Lung microvascular endothelial cell (primary cell): ENCODE data around the gene HIGD1A. TPM values are rescaled to one million over a fixed set of nuclear protein-coding genes. Genes with fewer than 3 reads are reported as not detected.
A peak's percentile ranks its signal among the peaks of the same experiment; 100 is the strongest.

ENCODE experiments used
- DNase-seq, 2 donors: peaks; one replicate each; pipeline versions ENCODE4 v3.0.0 to v3.0.0-alpha.2; 2010; ENCODE audit warnings: low read depth in 2 of 2
- total RNA-seq: library from RNA; depleted of rRNA; stranded (reverse); fragments of >200 nt; gene quantifications from 2 replicates; pipeline ENCODE4 v1.2.1, GENCODE V29; 2014

Gene HIGD1A
- total RNA-seq, 1 donor from 2014 or later: 93.5 TPM

GRCh38 chr3:42755681-42756578, 48.4 kb downstream of the HIGD1A start:
- peak; percentile 40 to 50 for DNase-seq

DNA sequence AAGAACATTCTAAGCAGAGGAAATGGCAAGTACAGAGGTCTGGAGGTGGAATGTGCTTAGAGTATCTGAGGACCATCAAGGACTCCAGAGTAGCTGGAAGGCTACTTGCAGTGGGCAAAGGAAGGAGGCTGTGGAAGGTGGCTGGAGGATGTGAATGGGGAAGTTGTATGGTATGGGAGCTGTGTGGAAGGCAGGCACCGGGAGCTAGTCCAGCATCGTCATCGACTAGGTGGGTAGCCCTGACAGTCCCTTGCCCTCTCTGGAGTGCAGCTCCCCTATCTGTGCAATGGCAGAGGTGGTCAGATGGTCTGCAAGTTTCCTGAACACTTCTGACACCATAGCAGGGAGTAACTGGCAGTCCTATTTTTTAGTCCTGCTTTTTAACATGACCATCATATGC, 50.5 kb downstream of the HIGD1A start:
- no peak for DNase-seq

GRCh38 chr3:42752961-42753360, 51.3 kb downstream of the HIGD1A start:
- DNase-seq: no peak

DNA sequence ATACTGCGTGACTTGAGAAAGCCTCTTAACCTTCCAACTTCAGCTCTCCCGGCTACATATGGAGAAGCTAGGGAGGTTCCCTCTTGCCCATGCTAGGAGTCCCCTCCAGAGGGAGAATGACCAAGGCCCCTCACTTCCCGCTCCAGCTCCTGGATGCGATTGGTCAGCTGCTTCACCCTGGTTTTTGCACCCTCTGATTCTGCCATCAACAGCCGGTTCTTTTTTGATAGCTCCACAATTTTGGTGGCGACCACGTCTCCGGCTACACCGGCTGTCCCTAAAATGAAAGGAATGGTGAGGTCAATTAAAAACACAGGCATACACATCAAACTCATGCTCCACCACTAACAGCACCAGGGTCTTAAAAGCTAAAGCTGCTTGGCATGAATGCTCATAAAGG, 51.8 kb downstream of the HIGD1A start:
- no peak for DNase-seq

DNA sequence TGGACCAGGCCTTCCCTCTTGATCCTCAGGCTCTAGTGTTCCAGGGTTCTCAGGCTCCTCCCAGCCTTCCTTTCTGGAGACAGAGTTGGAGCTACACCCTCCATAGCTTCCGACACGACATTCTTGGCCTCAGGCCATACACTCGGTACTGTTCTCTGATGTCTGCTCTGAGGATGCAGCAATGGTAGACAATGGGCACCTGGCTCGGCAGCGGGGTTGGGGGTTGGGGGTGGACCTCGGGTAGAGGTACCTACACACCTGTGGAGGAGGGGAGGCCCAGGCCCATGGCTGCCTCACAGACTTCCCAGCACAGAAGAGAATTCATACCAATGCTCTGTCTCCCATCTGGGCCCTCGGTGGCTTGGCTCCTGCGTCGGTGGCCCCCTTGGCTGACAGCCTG, 52.7 kb downstream of the HIGD1A start:
- DNase-seq: peak in 1 of 2 donors; percentile 25

- DNase-seq: no peak
Measured at GRCh38 chr3:42750834-42751233, 53.5 kb downstream of the HIGD1A start.

GRCh38 chr3:42749753-42750231, 54.5 kb downstream of the HIGD1A start:
- no peak for DNase-seq

DNA sequence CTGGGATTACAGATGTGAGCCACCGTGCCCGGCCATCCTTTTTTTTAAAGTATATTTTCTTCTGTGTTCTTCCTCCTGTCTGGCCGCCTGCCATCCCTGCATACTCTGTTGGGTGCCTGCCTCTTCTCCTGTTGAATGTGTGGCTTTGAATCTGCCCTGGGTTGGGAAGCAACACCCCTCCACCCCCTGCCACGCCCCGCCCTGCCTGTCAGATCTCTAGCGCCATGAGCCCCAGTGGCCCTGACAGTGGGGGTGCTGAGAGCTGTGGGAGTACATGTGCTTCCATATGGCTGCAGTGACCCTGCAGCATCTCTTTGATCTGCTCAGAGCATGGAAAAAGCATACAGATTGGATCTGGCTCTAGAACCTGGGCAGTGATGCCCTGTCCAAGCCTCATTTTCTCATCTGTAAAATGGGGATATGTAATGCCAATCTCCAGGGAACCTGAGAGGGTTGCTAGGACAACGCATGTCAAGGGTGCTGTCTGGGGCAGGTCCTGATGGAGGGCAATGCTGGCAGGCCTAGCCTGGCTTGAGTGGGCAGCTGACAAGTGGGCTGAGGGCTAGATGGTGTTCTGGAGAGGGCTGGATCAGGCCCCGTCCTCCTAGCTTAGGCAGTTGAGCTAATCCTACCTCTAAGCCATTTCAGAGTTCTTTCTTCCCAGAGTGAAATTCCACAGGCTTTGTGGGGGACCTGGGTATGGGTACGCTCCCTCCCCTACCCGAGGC, 55.1 kb downstream of the HIGD1A start:
- DNase-seq: no peak

DNA sequence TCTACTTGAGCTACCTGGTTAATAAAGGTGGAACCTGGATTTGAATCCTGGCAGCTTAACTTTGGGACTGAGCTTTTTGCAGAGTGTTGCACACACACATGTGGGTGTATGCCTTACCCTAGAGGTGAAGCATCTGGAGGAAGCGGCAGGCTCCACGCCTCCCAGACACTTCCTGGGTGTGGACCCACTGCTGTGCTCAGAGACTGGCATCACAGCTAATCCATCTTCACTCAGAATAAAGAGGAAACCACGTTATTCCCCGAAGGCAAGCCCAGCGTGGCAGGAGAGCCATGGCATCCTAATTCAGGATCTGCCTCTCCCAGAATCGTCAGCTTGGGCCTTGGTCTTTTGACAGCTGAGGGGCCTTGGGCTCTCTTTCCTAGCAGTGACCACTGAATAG, 56.7 kb downstream of the HIGD1A start:
- DNase-seq: no peak

DNA sequence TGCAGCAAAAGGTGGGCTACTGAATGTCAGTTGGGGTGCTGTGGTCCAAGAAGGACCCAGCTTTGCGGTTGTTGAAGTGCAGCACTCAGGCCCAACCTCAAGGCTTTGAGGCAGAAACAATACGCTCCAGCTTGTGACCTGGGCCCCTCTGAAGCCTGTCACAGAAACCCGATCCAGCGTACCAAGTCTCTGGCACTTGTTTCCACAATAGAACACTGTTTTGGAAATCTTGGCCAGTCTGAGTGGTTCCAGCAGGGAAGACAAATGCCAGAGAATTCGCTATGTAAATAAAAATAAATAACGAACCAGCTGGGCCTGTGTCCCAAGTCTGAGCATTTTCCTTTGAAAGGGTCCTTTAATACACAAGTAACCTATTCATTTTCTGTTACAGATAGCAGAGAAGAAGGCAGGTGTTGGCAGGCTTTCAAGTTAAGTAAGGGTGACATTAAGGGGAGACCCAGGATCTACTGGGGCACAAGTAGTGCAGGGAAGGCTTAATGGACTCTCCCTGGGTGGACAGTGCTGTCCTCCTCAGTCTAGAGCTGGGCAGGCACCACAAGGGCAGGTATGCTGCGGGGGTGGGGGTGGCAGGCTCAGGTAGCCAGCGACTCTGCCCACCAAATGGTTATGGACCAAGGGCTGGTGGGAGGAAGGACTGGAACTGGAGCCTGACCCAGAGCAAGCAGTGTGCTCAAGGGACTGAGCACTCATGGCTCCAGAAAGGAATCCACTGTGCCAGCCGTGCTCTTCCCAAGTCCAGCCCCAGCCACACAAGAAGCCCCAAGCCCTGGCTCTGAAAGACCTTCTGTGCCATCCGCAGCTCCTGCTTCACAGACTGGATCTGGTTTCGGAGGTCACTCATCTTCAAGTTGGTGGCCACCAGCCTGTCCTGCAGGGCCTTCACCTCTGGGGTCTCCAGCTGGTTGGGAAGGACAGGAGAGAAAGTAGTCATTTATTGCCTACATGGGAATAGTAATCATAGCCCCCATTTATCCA, 57.5 kb downstream of the HIGD1A start:
- no peak for DNase-seq

- DNase-seq: no peak
Measured at GRCh38 chr3:42745776-42746454, 58.4 kb downstream of the HIGD1A start.

- no peak for DNase-seq
Measured at GRCh38 chr3:42745291-42745745, 59.0 kb downstream of the HIGD1A start.

DNA sequence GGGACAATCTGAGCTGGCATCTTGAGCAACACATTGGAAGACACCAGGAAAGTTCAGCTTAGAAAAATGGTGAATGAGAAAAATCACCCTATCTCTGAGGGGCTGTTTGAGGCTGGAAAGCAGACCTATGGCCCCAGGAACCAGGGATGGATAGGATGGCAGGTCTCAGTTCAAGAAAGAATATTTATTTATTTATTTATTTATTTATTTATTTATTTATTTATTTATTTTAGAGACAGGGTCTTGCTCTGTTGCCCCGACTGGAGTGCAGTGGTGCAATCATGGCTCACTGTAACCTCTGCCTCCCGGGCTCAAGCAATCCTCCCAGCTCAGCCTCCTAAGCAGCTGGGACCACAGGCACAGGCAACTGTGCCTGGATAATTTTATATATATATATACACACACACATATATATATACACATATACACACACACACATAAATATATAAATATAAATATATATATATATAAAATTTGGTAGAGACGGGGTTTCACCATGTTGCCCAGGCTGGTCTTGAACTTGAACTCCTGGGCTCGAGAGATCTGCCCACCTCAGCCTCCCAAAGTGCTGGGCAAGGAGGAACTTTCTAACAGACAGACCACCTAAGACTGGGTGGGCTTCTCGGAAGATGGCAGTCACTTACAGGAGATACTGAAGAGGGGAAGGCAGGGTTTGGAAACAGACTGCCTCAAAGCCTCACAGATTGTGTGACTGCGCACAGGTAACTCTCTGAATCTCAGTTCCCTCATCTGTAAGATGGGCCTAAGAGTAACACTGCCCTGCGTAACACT, 60.9 kb downstream of the HIGD1A start:
- DNase-seq: no peak

DNA sequence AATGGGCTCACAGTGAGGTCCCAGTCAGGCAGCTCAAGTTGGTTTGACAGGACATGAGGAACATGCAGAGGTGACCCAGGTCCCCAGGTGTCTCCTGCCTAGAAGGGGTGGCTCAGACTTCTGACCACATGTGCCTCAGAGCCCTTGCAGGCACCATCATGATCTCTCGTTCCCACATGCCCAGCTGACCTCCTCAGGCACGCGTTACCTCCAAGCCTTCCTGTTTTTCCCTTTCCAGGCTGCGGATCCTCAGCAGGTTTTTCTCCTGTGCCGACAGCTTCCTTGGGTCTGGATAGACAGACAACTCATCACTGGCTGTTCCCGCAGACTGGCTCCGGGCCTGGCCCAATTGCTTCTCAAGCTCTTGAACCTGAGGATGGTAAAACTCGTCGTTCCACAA, 61.6 kb downstream of the HIGD1A start:
- no peak for DNase-seq

GRCh38 chr3:42742259-42742658, 62.0 kb downstream of the HIGD1A start:
- no peak for DNase-seq

DNA sequence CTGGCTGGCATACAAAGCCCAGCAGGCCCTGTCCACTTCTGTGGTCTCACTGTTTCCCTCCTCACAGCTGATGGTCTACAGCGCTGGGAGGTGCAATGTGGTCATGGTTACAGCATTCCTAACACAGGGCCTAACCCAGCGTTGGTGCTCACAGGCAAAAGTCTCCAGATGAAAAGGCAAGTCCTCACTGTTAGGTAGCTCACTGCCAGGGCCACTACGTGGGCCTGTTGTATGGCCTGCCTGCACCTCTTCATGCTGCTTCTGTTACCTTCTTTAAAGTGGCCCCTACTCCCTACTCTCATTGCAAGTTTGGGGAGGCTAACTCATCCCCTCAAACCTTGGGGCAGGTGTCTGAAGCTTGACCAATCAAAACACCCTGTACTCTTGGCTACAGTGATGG, 62.5 kb downstream of the HIGD1A start:
- DNase-seq: no peak

GRCh38 chr3:42739401-42740158, 64.7 kb downstream of the HIGD1A start:
- no peak for DNase-seq

- no peak for DNase-seq
Measured at GRCh38 chr3:42736531-42736930, 67.8 kb downstream of the HIGD1A start.

DNA sequence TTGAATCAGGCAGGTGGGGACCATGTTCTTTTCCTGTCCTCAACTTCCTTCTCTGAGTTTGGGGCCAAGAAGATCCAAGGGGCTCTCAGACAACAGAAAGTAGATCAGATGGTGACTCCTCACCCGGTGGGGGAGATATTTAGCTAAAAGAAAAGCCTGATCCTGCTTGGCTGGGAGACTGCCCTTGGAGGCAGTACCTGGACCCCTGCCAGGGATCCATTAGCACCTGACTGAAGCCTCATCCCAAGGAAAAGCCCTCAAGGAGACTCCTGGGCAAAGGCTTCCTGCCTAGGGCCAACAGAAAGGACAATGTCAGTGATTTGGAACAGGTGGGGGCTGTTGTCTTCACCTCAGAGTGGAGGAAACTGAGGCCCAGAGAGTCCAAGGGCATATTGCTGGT, 68.2 kb downstream of the HIGD1A start:
- DNase-seq: no peak
